Sigmoid colon (tissue), 4 donors: ENCODE measurements around the gene VEPH1.

Experiments
- CTCF ChIP-seq, 4 experiments: fragments of 450-650 bp in 3 of 4; fragments of 200-600 bp in 1 of 4; IDR thresholded peaks; one replicate each; pipeline ENCODE4 v1.5.1; 2016 to 2019; ENCODE audit warnings: antibody characterized with exemption in 4 of 4, mild to moderate bottlenecking in 3 of 4, moderate library complexity in 2 of 4
- EP300 ChIP-seq, 4 donors: sonication (generic); formaldehyde crosslinking; IDR thresholded peaks; one replicate each; pipeline ENCODE4 v1.6.1; 2017; ENCODE audit warnings: antibody characterized with exemption in 4 of 4
- POLR2A ChIP-seq, 2 donors: fragments of 450-650 bp; IDR thresholded peaks; one replicate each; pipeline ENCODE4 v1.6.1; 2016; ENCODE audit warnings: antibody characterized with exemption in 2 of 2, mild to moderate bottlenecking in 2 of 2, moderate library complexity in 2 of 2
- POLR2AphosphoS5 ChIP-seq, 4 donors: sonication (generic); formaldehyde crosslinking; IDR thresholded peaks; one replicate each; pipeline ENCODE4 v1.6.1; 2017; ENCODE audit warnings: antibody characterized with exemption in 4 of 4

GRCh38 chr3:157327018-157327417, 176.2 kb downstream of the VEPH1 start:
- TF ChIP-seq CTCF (IDR thresholded peaks at IDR 0.05) = no peak
- TF ChIP-seq EP300 (IDR thresholded peaks at IDR 0.05) = no peak
- no peak for TF ChIP-seq POLR2A (IDR thresholded peaks at IDR 0.05)
- TF ChIP-seq POLR2AphosphoS5 (IDR thresholded peaks at IDR 0.05) = no peak
